GM23248 (cell line): Measurements from ENCODE around the gene NPAS1. TPM values are rescaled to one million over a fixed set of nuclear protein-coding genes. Genes with fewer than 3 reads are reported as not detected.

Experiments used
- DNase-seq: peaks from one replicate; pipeline ENCODE4 v3.0.0-alpha.2; 2015
- H2AFZ ChIP-seq: fragments of 200-600 bp; sonication (generic); 2 replicates; pipeline ENCODE4 v1.6.1; 2016; ENCODE audit warnings: antibody characterized with exemption
- H3F3A ChIP-seq: fragments of 200-600 bp; sonication (generic); 2 replicates; pipeline ENCODE4 v1.6.1; 2016; ENCODE audit warnings: mild to moderate bottlenecking, antibody characterized with exemption, mixed run types; ENCODE audit not compliant: insufficient read depth
- H3K27ac ChIP-seq: fragments of 200-600 bp; sonication (generic); 2 replicates; pipeline ENCODE4 v1.5.1; 2016; ENCODE audit warnings: mild to moderate bottlenecking
- H3K27me3 ChIP-seq: fragments of 200-600 bp; sonication (generic); replicated peaks from 2 replicates; pipeline ENCODE4 v1.6.1; 2016; ENCODE audit warnings: mild to moderate bottlenecking; ENCODE audit not compliant: insufficient read depth
- H3K36me3 ChIP-seq: fragments of 200-600 bp; sonication (generic); 2 replicates; pipeline ENCODE4 v1.6.1; 2016; ENCODE audit warnings: low read depth, mild to moderate bottlenecking
- H3K4me1 ChIP-seq: fragments of 200-600 bp; sonication (generic); 2 replicates; pipeline ENCODE4 v1.6.1; 2016; ENCODE audit warnings: mild to moderate bottlenecking; ENCODE audit not compliant: insufficient read depth
- H3K4me2 ChIP-seq: fragments of 200-600 bp; sonication (generic); one replicate; pipeline ENCODE4 v1.6.1; 2016; ENCODE audit warnings: mild to moderate bottlenecking; ENCODE audit not compliant: unreplicated experiment
- H3K4me3 ChIP-seq: fragments of 200-600 bp; sonication (generic); 2 replicates; pipeline ENCODE4 v1.5.1; 2016; ENCODE audit warnings: mild to moderate bottlenecking
- H3K79me2 ChIP-seq: fragments of 200-600 bp; sonication (generic); 2 replicates; pipeline ENCODE4 v1.6.1; 2016; ENCODE audit warnings: mild to moderate bottlenecking; ENCODE audit not compliant: insufficient read depth
- H3K9ac ChIP-seq: fragments of 200-600 bp; sonication (generic); 2 replicates; pipeline ENCODE4 v1.6.1; 2016; ENCODE audit warnings: mild to moderate bottlenecking
- H3K9me2 ChIP-seq: fragments of 200-600 bp; sonication (generic); 2 replicates; pipeline ENCODE4 v1.6.1; 2016; ENCODE audit warnings: mixed run types, mild to moderate bottlenecking, moderate library complexity; ENCODE audit not compliant: insufficient read depth
- H3K9me3 ChIP-seq: fragments of 200-600 bp; sonication (generic); one replicate; pipeline ENCODE4 v1.6.1; 2017; ENCODE audit warnings: low read depth
- H4K20me1 ChIP-seq: fragments of 200-600 bp; sonication (generic); 2 replicates; pipeline ENCODE4 v1.6.0; 2016; ENCODE audit not compliant: insufficient read depth
- EZH2 ChIP-seq: fragments of 200-600 bp; sonication (generic); IDR thresholded peaks from 2 replicates; pipeline ENCODE4 v1.6.1; 2018; ENCODE audit warnings: antibody characterized with exemption, mild to moderate bottlenecking; ENCODE audit not compliant: insufficient read depth, poor library complexity, severe bottlenecking
- EZH2phosphoT487 ChIP-seq: fragments of 200-600 bp; sonication (generic); IDR thresholded peaks from 2 replicates; pipeline ENCODE4 v1.6.1; 2018; ENCODE audit warnings: antibody characterized with exemption, moderate library complexity, mild to moderate bottlenecking, low read depth; ENCODE audit not compliant: insufficient read depth
- WGBS, 2 experiments: methylation state at CpG; one replicate each; pipeline ENCODE4 v1.1.6; 2015 to 2017; ENCODE audit warnings: low lambda C conversion rate in 2 of 2, low coverage in 1 of 2; ENCODE audit errors: missing lambda C conversion rate in 2 of 2; 5-methylcytosine and 5-hydroxymethylcytosine counted together
- in situ Hi-C: fragments of 300-500 bp; cut with MboI; formaldehyde crosslinking; loops from 2 replicates; pipeline ENCODE4 v1.15.0; 2020
- polyA plus RNA-seq: library from polyadenylated mRNA; unstranded; fragments of >200 nt; fragmentation: Nextera tagmentation; extraction: Ambion mirVana; gene quantifications from 2 replicates; pipeline ENCODE4 v1.2.1, GENCODE V29; 2016
- total RNA-seq: library from RNA; depleted of rRNA; stranded (reverse); fragments of >200 nt; shearing (Covaris generic); gene quantifications from 2 replicates; pipeline ENCODE4 v1.2.3, GENCODE V29; 2014; rRNA removed

NPAS1 gene
- total and polyA plus RNA-seq, 2 experiments from 2014 or later, result 8.6 to 23.2 TPM

GRCh38 chr19:47089767-47090350 is 70.2 kb downstream of the NPAS1 start:
- Histone ChIP-seq H3F3A (no peaks in the 10 kb centered on the region), H3K4me1 (no peaks in the 10 kb centered on the region), H4K20me1 (no peaks in the 10 kb centered on the region), H3K4me2 (no peak overlapping the region), H3K27me3 (no peaks in the 10 kb centered on the region), H3K79me2 (peaks cover 35% of the 10 kb centered on the region), H3K9ac (no peak overlapping the region), H2AFZ (no peak overlapping the region), H3K9me3 (no peaks in the 10 kb centered on the region), H3K4me3 (no peak overlapping the region), H3K27ac (no peak overlapping the region), H3K9me2 (no peaks in the 10 kb centered on the region), H3K36me3 (peaks cover 25% of the 10 kb centered on the region)
- WGBS, 2 experiments, result 94 to 95% methylated on average over 21 of the region's 21 CpGs
- TF ChIP-seq EZH2, result no peak
- no peak for TF ChIP-seq EZH2phosphoT487
- no peak for DNase-seq
- in situ Hi-C loops, result no loop called here

- TF ChIP-seq EZH2 (no peak), EZH2phosphoT487 (no peak)
- H3K4me2 ChIP-seq, result no peak overlapping the region
- H3K9me3 ChIP-seq, result no peaks in the 10 kb centered on the region
- no peak overlapping the region for H3K4me3 ChIP-seq
- 91 to 93% methylated on average over 5 of the region's 5 CpGs for WGBS, 2 experiments
- in situ Hi-C loops, result no loop called here
- H3K36me3 ChIP-seq, result peaks cover 18% of the 10 kb centered on the region
- no peak overlapping the region for H3K9ac ChIP-seq
- DNase-seq, result no peak
- no peak overlapping the region for H2AFZ ChIP-seq
- no peaks in the 10 kb centered on the region for H3F3A ChIP-seq
- peaks cover 6% of the 10 kb centered on the region; the same call in 1 of the 2 replicates for H3K4me1 ChIP-seq
- no peaks in the 10 kb centered on the region for H3K27me3 ChIP-seq
- H3K9me2 ChIP-seq, result no peaks in the 10 kb centered on the region
- peaks cover 69% of the 10 kb centered on the region for H3K79me2 ChIP-seq
- no peak overlapping the region for H3K27ac ChIP-seq
- H4K20me1 ChIP-seq, result no peaks in the 10 kb centered on the region
Measured at GRCh38 chr19:47093254-47093653, 73.6 kb downstream of the NPAS1 start.

GRCh38 chr19:47093841-47094240 is 74.2 kb downstream of the NPAS1 start:
- Histone ChIP-seq H3K9ac (no peak overlapping the region), H4K20me1 (no peaks in the 10 kb centered on the region), H3K27me3 (no peaks in the 10 kb centered on the region), H3K4me2 (no peak overlapping the region), H3K79me2 (peaks cover 75% of the 10 kb centered on the region), H3K27ac (no peak overlapping the region), H3K4me1 (peaks cover 10% of the 10 kb centered on the region; the same call in 1 of the 2 replicates), H3K36me3 (peaks cover 12% of the 10 kb centered on the region), H2AFZ (no peak overlapping the region), H3K4me3 (no peak overlapping the region), H3K9me3 (no peaks in the 10 kb centered on the region), H3K9me2 (no peaks in the 10 kb centered on the region), H3F3A (no peaks in the 10 kb centered on the region)
- peak; percentile 6 for DNase-seq
- in situ Hi-C loops, result no loop called here
- no peak for TF ChIP-seq EZH2phosphoT487
- TF ChIP-seq EZH2, result no peak
- 79 to 86% methylated on average over 10 of the region's 10 CpGs for WGBS, 2 experiments

- Histone ChIP-seq H3K9ac (peak overlapping the region; percentile 28; the same call in 1 of the 2 replicates), H3K4me3 (no peak overlapping the region), H3K27ac (peak overlapping the region; percentile 23; the same call in 1 of the 2 replicates), H4K20me1 (no peaks in the 10 kb centered on the region), H3K4me1 (peaks cover 10% of the 10 kb centered on the region; the same call in 1 of the 2 replicates), H3K4me2 (no peak overlapping the region), H2AFZ (no peak overlapping the region), H3K27me3 (no peaks in the 10 kb centered on the region), H3K9me3 (no peaks in the 10 kb centered on the region), H3K36me3 (peaks cover 12% of the 10 kb centered on the region), H3K79me2 (peaks cover 84% of the 10 kb centered on the region), H3F3A (no peaks in the 10 kb centered on the region), H3K9me2 (no peaks in the 10 kb centered on the region)
- DNase-seq, result no peak
- no peak for TF ChIP-seq EZH2phosphoT487
- TF ChIP-seq EZH2, result no peak
- in situ Hi-C loops, result no loop called here
- WGBS, 2 experiments, result 88 to 91% methylated on average over 15 of the region's 15 CpGs
Measured at GRCh38 chr19:47094557-47095475, 75.2 kb downstream of the NPAS1 start.

Other genes with a start within 250 kb of the NPAS1 start
- 426 and 456 TPM in 2 replicates for gene SLC1A5, start 231.2 kb upstream of the NPAS1 start, total RNA-seq
- gene SLC1A5, start 231.2 kb upstream of the NPAS1 start, polyA plus RNA-seq, result 367 and 393 TPM in 2 replicates
- gene AP2S1, start 169.0 kb upstream of the NPAS1 start, total RNA-seq, result 224 and 231 TPM in 2 replicates
- 584 and 619 TPM in 2 replicates for gene AP2S1, start 169.0 kb upstream of the NPAS1 start, polyA plus RNA-seq
- gene ARHGAP35, start 158.8 kb upstream of the NPAS1 start, total RNA-seq, result 35.2 and 39.5 TPM in 2 replicates
- gene ARHGAP35, start 158.8 kb upstream of the NPAS1 start, polyA plus RNA-seq, result 13.5 and 13.9 TPM in 2 replicates
- gene TMEM160, start 28.8 kb downstream of the NPAS1 start, total RNA-seq, result 21.7 and 23.8 TPM in 2 replicates
- 57.8 and 64.1 TPM in 2 replicates for gene TMEM160, start 28.8 kb downstream of the NPAS1 start, polyA plus RNA-seq
- gene ZC3H4, start 93.9 kb downstream of the NPAS1 start, total RNA-seq, result 9.1 and 9.9 TPM in 2 replicates
- gene ZC3H4, start 93.9 kb downstream of the NPAS1 start, polyA plus RNA-seq, result 6.0 and 7.0 TPM in 2 replicates
- 132 and 177 TPM in 2 replicates for gene SAE1, start 111.0 kb downstream of the NPAS1 start, total RNA-seq
- gene SAE1, start 111.0 kb downstream of the NPAS1 start, polyA plus RNA-seq, result 143 and 154 TPM in 2 replicates
- 11.9 and 14.6 TPM in 2 replicates for gene BBC3, start 211.4 kb downstream of the NPAS1 start, total RNA-seq
- 6.2 and 6.3 TPM in 2 replicates for gene BBC3, start 211.4 kb downstream of the NPAS1 start, polyA plus RNA-seq
- 7.3 and 11.1 TPM in 2 replicates for gene CCDC9, start 236.7 kb downstream of the NPAS1 start, total RNA-seq
- gene CCDC9, start 236.7 kb downstream of the NPAS1 start, polyA plus RNA-seq, result 4.1 and 5.8 TPM in 2 replicates